Thymus (tissue), 11 donors: ENCODE measurements around the gene MYO18B. TPM values are rescaled to one million over a fixed set of nuclear protein-coding genes. Genes with fewer than 3 reads are reported as not detected.

ENCODE experiments used
- DNase-seq, 9 donors: peaks; one replicate each; pipeline ENCODE4 v3.0.0-alpha.2; 2013; ENCODE audit warnings: low spot score in 9 of 9, low read depth in 6 of 9, missing footprints in 1 of 9
- H3K27ac ChIP-seq, 2 donors: one replicate each; pipeline ENCODE4 v1.5.1; 2013; ENCODE audit warnings: control low read depth in 1 of 2, low read depth in 1 of 2, low read length in 1 of 2, mild to moderate bottlenecking in 1 of 2, moderate library complexity in 1 of 2
- H3K27me3 ChIP-seq, 2 donors: one replicate each; pipeline ENCODE4 v1.5.1; 2013; ENCODE audit warnings: low read length in 1 of 2; ENCODE audit not compliant: control insufficient read depth in 2 of 2, insufficient read depth in 1 of 2
- H3K36me3 ChIP-seq, 2 donors: one replicate each; pipeline ENCODE4 v1.5.1; 2013; ENCODE audit warnings: low read length in 1 of 2, mild to moderate bottlenecking in 1 of 2, moderate library complexity in 1 of 2; ENCODE audit not compliant: control insufficient read depth in 2 of 2, insufficient read depth in 2 of 2
- H3K4me1 ChIP-seq, 2 donors: one replicate each; pipeline ENCODE4 v1.5.1; 2013; ENCODE audit warnings: low read length in 2 of 2; ENCODE audit not compliant: control insufficient read depth in 2 of 2, insufficient read depth in 2 of 2
- H3K4me3 ChIP-seq, 2 donors: one replicate each; pipeline ENCODE4 v1.5.1; 2013; ENCODE audit warnings: low read length in 2 of 2, control low read depth in 1 of 2, mild to moderate bottlenecking in 1 of 2
- H3K9me3 ChIP-seq, 2 donors: one replicate each; pipeline ENCODE4 v1.5.1; 2013; ENCODE audit warnings: low read length in 1 of 2, mild to moderate bottlenecking in 1 of 2; ENCODE audit not compliant: control insufficient read depth in 2 of 2, insufficient read depth in 1 of 2
- WGBS: extraction: QIAGEN DNeasy Blood & Tissue Kit; methylation state at CpG from one replicate; pipeline ENCODE4 v1.1.7; 2013; 5-methylcytosine and 5-hydroxymethylcytosine counted together
- polyA plus RNA-seq: library from polyadenylated mRNA; stranded (reverse); fragments of 200-250 nt; gene quantifications from one replicate; pipeline ENCODE4 v1.2.3, GENCODE V29; 2013
- total RNA-seq: library from RNA; stranded (reverse); fragments of 120-200 nt; gene quantifications from one replicate; pipeline ENCODE4 v1.2.4, GENCODE V29; 2013
- donor health status: healthy.

MYO18B gene
- total and polyA plus RNA-seq, 2 donors, result 2.4 to 13.8 TPM

DNA sequence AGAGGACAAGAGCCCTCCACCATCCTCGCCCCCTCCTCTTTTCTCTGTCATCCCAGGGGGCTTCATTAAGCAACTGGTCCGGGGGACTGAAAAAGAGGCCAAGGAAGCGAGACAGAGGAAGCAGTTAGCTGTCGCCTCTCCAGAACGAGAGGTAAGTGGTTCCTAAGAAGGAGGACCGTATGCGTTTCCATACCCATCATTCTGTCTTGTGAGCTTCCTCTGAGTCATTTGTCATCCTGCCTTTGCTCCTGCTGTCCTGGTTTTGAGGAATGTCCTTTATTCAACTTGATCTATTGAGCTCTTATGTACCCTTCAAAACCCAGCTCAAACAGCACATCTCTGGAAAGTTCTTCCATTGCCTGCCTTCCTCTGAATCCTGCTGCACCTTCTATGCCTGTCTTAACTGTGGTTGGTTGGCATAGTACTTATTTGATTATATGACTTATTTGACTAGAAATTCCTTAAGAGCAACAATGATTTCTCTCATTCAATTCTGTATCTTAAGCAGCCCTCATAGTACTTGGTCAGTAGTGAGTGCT lies 21.3 kb downstream of the MYO18B start:
- Histone ChIP-seq H3K4me3 (no peak overlapping the region), H3K9me3 (peaks cover 5 to 23% of the 10 kb centered on the region in 2 donors), H3K27ac (no peak overlapping the region), H3K36me3 (no peaks in the 10 kb centered on the region), H3K27me3 (no peaks in the 10 kb centered on the region), H3K4me1 (peaks cover 0 to 5% of the 10 kb centered on the region in 2 donors)
- 94% methylated on average over 7 of the region's 7 CpGs for WGBS
- no peak for DNase-seq

DNA sequence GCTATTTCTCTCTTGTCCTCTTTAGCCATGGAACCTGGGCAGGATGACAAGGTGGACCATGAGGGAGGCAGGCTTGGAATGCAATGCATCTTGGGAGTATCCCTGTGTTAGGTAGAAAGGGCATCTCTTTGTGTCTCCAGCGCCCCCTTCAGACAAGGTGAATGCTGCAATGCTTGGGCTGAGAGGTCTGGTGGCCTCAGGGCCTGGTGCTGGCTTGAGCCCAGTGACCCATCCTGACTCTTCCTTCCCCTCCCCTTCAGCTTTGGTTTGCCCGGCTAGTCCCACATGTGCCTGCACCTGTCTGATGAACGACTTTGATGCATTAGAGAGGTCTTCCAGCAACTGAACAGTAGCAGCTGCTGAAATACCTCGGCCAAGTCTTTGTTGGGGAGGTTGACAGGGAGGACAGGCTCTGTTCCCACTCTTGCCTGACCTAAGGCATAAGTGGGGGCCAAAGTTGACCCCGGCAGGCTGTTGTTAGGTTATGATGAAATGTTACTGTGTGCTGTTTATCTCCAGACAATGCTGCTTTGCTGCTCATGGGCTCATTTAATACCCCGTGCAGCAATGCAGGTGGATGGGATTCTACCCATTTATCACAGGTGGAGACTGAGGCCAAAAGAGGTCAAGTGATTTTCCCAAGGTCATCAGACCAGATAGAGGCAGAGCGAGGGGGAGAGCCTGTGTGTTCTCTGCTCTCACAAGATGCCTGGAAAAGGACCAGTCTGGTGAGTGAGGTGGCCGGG lies 22.5 kb downstream of the MYO18B start:
- peaks cover 0 to 7% of the 10 kb centered on the region in 2 donors for H3K4me1 ChIP-seq
- no peak for DNase-seq
- no peaks in the 10 kb centered on the region for H3K27me3 ChIP-seq
- H3K9me3 ChIP-seq, result peaks cover 6 to 23% of the 10 kb centered on the region in 2 donors
- H3K27ac ChIP-seq, result no peak overlapping the region
- H3K4me3 ChIP-seq, result no peak overlapping the region
- WGBS, result 84% methylated on average over 8 of the region's 8 CpGs
- H3K36me3 ChIP-seq, result no peaks in the 10 kb centered on the region

DNA sequence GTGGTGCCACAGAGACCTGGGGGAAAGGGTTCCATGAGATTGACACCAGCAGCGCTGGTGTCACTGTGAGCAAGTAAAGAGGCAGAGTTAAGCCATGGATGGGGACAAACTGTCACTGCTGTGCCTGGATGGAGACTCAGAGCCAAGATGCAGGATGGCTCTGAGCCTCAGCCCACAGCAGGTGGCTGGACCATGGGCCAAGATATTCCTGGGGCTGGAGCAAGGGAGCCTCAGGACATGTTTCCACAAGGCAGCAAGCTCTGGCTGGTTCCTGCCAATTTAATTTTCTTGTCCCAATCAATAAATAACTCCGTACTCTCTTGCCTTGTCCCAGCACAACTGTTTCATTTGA lies 23.0 kb downstream of the MYO18B start:
- H3K36me3 ChIP-seq, result no peaks in the 10 kb centered on the region
- H3K27ac ChIP-seq, result no peak overlapping the region
- no peak overlapping the region for H3K4me3 ChIP-seq
- peaks cover 0 to 7% of the 10 kb centered on the region in 2 donors for H3K4me1 ChIP-seq
- 90% methylated on average over 2 of the region's 2 CpGs for WGBS
- DNase-seq, result no peak
- peaks cover 6 to 23% of the 10 kb centered on the region in 2 donors for H3K9me3 ChIP-seq
- H3K27me3 ChIP-seq, result no peaks in the 10 kb centered on the region

DNA sequence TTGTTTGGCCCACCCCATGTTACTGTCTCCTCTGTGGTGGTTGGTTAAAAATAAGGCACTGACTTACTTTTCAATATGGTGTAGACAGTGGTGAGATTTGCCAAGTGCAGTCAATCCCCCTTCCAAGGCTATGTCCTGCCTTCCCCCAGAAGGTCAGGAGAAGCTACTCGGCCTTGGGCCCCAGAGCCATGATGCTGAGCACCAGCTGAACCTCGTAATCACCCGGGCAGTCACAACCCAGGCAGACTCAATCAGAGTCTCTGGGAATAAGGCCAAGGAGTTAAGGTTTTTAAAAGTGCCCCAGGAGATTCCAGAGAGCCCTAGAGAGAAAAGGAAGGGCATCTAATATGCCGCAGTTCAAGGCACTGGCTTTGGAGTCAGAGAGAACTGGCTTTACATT lies 23.8 kb downstream of the MYO18B start:
- H3K9me3 ChIP-seq, result peaks cover 6 to 30% of the 10 kb centered on the region in 2 donors
- H3K36me3 ChIP-seq, result no peaks in the 10 kb centered on the region
- H3K27ac ChIP-seq, result no peak overlapping the region
- no peak for DNase-seq
- H3K4me1 ChIP-seq, result peaks cover 0 to 7% of the 10 kb centered on the region in 2 donors
- no peak overlapping the region for H3K4me3 ChIP-seq
- WGBS, result 92% methylated on average over 4 of the region's 4 CpGs
- no peaks in the 10 kb centered on the region for H3K27me3 ChIP-seq

DNA sequence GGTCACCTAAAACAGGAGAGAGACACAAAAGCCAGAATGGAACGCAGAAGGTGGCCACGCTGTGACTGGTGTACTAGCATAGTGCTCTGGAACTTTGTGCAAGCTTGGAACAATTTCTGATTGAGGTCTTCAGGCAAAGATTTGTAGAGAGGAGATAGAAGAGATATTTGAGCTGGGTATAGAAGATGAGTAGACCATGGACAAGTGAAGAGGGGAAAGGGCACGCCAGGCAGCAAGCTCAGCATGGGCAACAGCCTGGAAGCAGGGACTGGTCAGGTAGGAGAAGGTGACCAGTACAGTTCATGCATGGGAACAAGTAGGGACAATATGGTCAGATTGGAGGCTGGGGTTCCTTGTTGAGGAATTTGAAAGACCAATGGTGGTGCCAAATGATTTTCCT lies 24.4 kb downstream of the MYO18B start:
- no peak overlapping the region for H3K4me3 ChIP-seq
- 97% methylated on average over 3 of the region's 3 CpGs for WGBS
- H3K4me1 ChIP-seq, result peaks cover 0 to 8% of the 10 kb centered on the region in 2 donors
- H3K27ac ChIP-seq, result no peak overlapping the region
- no peaks in the 10 kb centered on the region for H3K36me3 ChIP-seq
- H3K27me3 ChIP-seq, result no peaks in the 10 kb centered on the region
- DNase-seq, result no peak
- peaks cover 6 to 30% of the 10 kb centered on the region in 2 donors for H3K9me3 ChIP-seq

DNA sequence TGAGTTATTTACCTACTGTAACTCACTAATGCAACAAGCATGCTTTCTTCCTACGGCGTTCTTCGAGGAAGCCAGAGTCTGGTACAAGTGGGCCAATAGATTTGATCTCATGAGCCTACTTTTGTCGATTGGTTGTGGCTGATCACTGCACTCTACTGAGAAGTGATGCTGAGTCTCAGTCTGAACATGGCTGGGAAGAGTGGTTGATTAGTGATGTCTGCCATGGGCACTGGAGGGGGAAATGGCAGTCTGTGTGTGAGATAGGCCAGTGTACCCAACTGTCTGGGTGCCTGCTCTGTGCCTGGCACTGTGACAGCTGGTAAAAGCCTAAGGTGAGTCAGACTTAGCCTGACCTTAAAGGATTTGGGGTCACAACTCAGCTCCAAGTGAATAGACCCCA lies 28.3 kb downstream of the MYO18B start:
- H3K4me3 ChIP-seq, result no peak overlapping the region
- no peaks in the 10 kb centered on the region for H3K36me3 ChIP-seq
- no peak for DNase-seq
- H3K9me3 ChIP-seq, result peaks cover 6 to 28% of the 10 kb centered on the region in 2 donors
- H3K4me1 ChIP-seq, result peaks cover 6 to 23% of the 10 kb centered on the region in 2 donors
- no peaks in the 10 kb centered on the region for H3K27me3 ChIP-seq
- WGBS, result 97% methylated on average over 4 of the region's 4 CpGs
- no peak overlapping the region for H3K27ac ChIP-seq

DNA sequence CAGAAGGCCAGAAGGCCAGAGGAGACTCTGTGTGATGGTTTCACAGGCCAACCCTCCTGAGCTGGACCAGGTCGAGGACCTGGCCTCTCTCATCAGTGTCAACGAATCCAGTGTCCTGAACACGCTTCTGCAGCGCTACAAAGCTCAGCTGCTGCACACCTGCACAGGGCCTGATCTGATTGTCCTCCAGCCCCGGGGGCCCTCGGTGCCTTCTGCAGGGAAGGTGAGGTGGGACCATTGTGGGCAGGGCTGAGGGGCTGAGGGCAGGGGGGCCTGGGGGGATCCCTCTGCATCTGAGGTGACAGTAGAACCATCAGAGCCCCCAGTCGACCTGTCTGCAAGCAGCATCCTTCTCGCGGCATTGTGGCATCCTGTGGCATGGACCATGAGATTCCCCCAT lies 30.3 kb downstream of the MYO18B start:
- DNase-seq, result peak in 2 of 9 donors; percentile 31 to 57
- 46% methylated on average over 9 of the region's 9 CpGs for WGBS
- Histone ChIP-seq H3K36me3 (no peaks in the 10 kb centered on the region), H3K4me3 (no peak overlapping the region), H3K27me3 (no peaks in the 10 kb centered on the region), H3K9me3 (peaks cover 1 to 10% of the 10 kb centered on the region in 2 donors), H3K4me1 (peaks cover 6 to 23% of the 10 kb centered on the region in 2 donors), H3K27ac (peak overlapping the region in 1 of 2 donors; percentile 72)

DNA sequence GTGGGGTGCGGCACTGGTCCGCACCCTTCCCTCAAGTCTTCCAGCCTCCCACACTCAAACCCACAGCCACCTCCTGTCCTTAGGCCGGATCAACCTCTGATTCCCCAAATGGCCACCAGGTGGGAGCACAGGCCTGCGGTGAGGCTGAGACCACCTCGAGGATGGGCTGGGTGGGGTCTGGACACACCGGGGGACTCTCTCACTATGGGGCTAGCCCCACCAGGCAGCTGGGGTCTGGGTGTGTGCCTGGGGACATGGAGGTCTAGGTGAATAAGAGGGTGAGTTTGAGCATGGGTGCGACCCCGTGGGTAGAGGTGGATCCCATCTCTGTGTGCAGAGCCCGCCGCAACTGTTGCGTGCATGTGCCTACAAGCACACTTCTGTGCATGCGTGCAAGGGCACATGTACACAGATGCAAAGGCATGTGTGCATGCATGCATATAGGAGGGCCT lies 32.6 kb downstream of the MYO18B start:
- WGBS, result 77% methylated on average over 12 of the region's 12 CpGs
- H3K27ac ChIP-seq, result no peak overlapping the region
- no peaks in the 10 kb centered on the region for H3K36me3 ChIP-seq
- H3K27me3 ChIP-seq, result no peaks in the 10 kb centered on the region
- H3K4me1 ChIP-seq, result peaks cover 6 to 20% of the 10 kb centered on the region in 2 donors
- no peak overlapping the region for H3K4me3 ChIP-seq
- H3K9me3 ChIP-seq, result peaks cover 0 to 7% of the 10 kb centered on the region in 2 donors
- no peak for DNase-seq

DNA sequence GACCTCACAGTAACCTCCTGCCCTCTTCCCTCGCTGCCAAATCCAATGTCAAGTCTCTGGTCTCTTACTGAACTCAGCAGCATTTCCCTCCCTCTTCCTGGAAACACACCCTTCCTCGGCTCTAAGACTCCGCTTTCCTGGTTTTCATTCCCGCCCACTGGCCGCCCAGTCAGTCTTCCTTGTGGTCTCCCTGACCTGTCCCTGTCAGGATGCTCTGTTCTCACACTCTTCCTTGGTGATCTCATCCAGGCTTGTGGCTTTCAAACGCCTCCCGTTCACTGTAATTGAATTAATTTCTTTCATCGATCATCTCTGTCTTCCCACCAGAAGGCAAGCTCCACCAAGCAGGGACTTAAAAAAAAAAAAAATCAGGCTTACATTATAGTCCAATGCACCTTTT lies 33.5 kb downstream of the MYO18B start:
- WGBS, result 85% methylated on average over 8 of the region's 8 CpGs
- H3K4me3 ChIP-seq, result no peak overlapping the region
- peaks cover 6 to 20% of the 10 kb centered on the region in 2 donors for H3K4me1 ChIP-seq
- peaks cover 0 to under 1% of the 10 kb centered on the region in 2 donors for H3K9me3 ChIP-seq
- H3K27me3 ChIP-seq, result no peaks in the 10 kb centered on the region
- H3K27ac ChIP-seq, result no peak overlapping the region
- no peaks in the 10 kb centered on the region for H3K36me3 ChIP-seq
- no peak for DNase-seq
